VCaP (cell line): Measurements from ENCODE around the gene CYP4F2.
"Not testable (repeated sequence)": the region's sequence is repeated elsewhere in the genome, so short reads cannot be mapped to it uniquely, and the experiment has no call there.

ENCODE experiments used
- H3K27ac ChIP-seq: fragments of 450-650 bp; 2 replicates; pipeline ENCODE4 v1.5.1; 2017
- TF ChIP-seq, protein P1 (sequence below): fragments of 450-650 bp; conservative IDR thresholded peaks from 2 replicates; pipeline ENCODE4 v1.5.1; 2017; ENCODE audit warnings: mild to moderate bottlenecking, moderate library complexity

The CYP4F2 gene

DNA sequence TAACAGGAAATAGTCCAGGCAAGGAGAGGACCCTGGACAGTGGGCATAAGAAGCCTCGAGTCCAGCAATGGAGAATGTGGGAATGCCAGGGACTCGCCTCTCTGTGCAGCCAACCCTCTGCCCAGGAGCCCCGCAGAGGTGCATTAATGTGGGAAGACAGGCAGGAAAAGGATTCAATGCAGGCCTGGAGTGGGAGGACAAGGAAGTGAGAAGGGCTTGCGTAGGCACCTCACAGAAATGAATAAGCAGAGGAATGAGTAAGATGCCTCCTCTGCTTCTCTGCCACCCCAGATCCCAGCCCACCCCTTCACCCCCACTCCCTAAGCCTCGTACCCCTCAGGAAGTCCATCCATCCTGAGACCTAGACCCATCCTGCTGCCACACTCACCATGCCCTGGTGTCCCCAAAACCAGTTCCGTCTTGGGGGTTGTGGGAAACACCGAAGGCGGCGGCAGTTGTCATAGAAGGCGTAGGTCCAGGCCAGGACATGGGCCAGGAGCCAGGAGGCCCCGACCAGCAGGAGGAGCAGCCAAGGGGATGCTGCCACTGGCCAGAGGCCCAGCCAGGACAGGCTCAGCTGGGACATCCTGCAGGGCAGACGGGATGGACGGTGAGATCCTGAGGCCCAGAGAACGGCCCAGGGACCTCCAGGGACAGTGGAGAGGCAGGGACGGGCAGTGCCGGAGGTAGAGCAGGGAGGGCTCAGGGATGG is 692 bp downstream of the CYP4F2 start:
- TF ChIP-seq, protein P1, sequence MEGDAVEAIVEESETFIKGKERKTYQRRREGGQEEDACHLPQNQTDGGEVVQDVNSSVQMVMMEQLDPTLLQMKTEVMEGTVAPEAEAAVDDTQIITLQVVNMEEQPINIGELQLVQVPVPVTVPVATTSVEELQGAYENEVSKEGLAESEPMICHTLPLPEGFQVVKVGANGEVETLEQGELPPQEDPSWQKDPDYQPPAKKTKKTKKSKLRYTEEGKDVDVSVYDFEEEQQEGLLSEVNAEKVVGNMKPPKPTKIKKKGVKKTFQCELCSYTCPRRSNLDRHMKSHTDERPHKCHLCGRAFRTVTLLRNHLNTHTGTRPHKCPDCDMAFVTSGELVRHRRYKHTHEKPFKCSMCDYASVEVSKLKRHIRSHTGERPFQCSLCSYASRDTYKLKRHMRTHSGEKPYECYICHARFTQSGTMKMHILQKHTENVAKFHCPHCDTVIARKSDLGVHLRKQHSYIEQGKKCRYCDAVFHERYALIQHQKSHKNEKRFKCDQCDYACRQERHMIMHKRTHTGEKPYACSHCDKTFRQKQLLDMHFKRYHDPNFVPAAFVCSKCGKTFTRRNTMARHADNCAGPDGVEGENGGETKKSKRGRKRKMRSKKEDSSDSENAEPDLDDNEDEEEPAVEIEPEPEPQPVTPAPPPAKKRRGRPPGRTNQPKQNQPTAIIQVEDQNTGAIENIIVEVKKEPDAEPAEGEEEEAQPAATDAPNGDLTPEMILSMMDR: no peak
- H3K27ac ChIP-seq: no peak overlapping the region

DNA sequence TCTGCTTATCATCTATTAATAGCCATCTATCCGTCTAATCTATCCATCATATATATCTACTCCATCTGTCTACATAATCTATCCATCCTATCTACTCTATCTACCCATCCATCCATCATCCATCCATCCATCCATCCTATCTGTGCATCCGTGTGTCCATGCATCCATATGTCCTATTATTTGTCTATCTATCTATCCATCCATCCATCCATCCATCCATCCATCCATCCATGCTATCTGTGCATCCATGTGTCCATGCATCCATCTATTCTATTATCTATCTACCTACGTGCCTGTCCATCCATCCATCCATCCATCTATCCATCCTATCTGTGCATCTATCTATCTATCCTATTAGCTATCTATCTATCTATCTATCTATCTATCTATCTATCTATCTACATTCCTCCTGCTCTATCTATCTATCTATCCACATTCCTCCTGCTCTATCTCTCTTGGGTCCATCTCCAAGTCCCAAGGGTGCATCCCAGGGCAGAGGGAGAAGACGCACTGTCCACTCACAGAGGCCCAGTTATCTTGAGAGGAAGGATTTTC is 1.9 kb downstream of the CYP4F2 start:
- no peak overlapping the region for H3K27ac ChIP-seq
- TF ChIP-seq, protein P1: no peak

DNA sequence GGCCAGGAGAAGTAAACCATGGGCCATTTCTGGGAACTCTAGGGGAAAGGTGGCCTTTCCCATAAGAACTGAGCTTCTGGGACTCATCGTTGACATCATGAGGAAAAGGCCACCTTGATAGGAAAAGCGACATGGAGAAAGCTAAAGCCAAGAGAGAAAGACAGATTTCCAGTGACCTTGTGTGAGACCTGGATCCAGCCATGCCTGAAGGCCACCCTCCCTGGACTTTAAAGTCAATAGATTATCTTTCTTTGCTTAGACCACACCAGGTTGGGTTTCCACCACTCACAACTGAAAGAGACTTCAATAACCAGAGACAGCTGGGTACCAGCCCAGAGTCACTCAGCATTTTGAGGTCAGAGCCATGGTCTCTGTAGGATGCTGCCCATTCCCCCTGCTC is 3.5 kb downstream of the CYP4F2 start:
- TF ChIP-seq, protein P1: no peak
- H3K27ac ChIP-seq: no peak overlapping the region

DNA sequence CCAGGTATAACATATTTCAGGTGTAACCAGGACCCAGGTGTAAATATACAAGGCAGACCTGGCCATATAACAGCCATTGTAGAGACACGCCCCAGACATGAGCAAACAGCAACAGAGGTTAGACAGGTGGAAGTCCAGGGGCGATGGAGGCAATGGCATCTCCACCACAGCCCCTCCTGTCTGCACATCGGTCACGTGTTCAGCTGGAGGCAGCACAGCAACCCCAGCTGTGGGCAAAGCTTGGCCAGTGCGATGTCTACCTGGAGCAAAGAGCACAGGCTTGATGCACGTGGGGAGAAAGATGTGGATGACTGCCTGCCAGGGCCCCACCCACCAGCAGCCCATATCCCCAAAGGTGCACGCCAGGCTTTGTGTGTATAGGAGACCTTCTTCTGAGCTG is 4.4 kb downstream of the CYP4F2 start:
- no peak overlapping the region for H3K27ac ChIP-seq
- TF ChIP-seq, protein P1: no peak

DNA sequence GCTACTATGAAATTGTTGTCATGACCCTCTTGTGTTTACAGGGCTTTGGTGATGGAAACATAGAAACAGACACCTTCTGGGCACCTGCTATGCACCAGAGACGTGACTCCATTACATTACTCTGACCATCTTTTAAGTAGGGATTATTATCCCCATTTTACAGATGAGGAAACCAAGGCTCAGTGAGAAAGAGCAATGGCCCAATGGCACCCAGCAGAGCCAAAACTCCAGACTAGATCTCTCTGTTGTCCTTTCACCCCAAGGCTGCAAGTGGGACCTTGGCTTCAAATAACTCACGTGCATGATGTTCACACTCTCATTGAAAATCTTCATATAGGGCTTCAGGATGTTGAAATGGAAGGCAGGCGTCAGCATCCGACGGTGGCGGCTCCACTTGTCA is 5.9 kb downstream of the CYP4F2 start:
- TF ChIP-seq, protein P1: no peak
- no peak overlapping the region for H3K27ac ChIP-seq

DNA sequence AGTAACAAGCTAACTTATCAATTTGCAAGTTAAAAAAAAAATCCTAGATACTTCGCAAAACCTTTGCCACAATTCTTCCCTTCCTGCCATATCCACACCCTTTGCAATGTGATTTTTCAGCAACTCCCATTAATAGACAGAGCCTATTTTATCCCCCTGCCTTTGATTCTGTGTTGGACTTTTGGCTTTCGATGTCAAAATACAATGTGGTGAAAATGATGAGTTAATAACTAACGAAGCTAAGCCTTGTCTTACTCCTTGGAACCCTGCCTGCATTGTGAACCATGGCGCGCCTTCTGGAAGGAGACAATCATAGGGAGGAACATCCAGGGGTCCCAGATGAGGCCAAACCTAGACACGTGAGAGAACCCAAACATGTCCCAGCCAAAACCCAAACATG is 6.4 kb downstream of the CYP4F2 start:
- H3K27ac ChIP-seq: no peak overlapping the region
- TF ChIP-seq, protein P1: no peak

DNA sequence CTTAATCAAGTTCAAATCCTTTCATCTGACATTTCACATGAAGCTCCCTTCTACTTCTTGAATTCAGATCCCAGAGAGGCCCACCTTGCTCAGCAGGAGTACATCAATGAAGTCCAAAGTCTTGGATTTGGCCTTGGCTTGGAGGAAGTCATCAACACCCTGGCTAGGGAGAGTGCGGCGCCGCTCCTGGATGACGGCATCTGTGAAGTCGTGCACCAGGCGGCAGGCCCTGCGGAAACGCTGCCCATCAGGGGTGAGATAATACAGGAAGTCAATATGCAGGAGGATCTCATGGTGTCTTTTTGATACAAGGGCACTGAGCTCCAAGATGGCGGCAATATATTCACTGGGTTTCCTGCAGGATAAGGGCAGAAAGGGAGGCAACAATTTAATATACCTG is 8.5 kb downstream of the CYP4F2 start:
- H3K27ac ChIP-seq: not testable (repeated sequence)

DNA sequence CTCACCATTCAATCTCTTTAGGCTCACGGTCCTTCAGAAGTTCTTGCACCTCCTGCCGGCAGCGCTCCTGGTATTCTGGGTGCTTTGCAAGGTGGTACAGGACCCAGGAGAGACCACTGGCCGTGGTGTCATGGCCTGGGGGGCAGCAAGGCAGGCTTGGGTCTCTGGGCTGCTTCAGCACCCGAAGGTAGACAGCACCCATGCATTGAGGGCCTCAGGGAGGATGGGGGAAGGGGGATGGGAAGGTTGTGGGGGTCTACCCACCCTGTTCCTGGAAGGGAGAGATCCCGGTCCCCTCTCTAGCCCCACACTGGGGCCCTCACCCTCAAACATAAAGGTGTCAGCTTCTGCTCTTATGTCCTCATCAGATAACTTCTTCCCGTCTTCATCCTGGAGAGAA is 12.0 kb downstream of the CYP4F2 start:
- TF ChIP-seq, protein P1: no peak
- no peak overlapping the region for H3K27ac ChIP-seq
